H9 (cell line): ENCODE results near the gene TMEM134. TPM values are rescaled to one million over a fixed set of nuclear protein-coding genes. Genes with fewer than 3 reads are reported as not detected.

Source experiments
- DNase-seq: peaks from one replicate; pipeline ENCODE4 v3.0.0-alpha.2; 2017
- H2AFZ ChIP-seq: one replicate; pipeline ENCODE4 v1.6.1; 2013; ENCODE audit warnings: mild to moderate bottlenecking, low read length, control low read depth, moderate library complexity
- H2AK5ac ChIP-seq: 2 replicates; pipeline ENCODE4 v1.6.1; 2013; ENCODE audit warnings: low read length, control low read depth, mixed read lengths; ENCODE audit not compliant: insufficient read length
- H2BK120ac ChIP-seq: one replicate; pipeline ENCODE4 v1.6.1; 2013; ENCODE audit warnings: low read depth, mild to moderate bottlenecking, low read length, control low read depth, inconsistent platforms; ENCODE audit not compliant: poor library complexity, severe bottlenecking
- H2BK12ac ChIP-seq: 2 replicates; pipeline ENCODE4 v1.6.1; 2013; ENCODE audit warnings: low read length, control low read depth, mixed read lengths, low read depth; ENCODE audit not compliant: insufficient read length
- H2BK15ac ChIP-seq: 2 replicates; pipeline ENCODE4 v1.6.1; 2013; ENCODE audit warnings: low read depth, low read length, control low read depth
- H2BK20ac ChIP-seq: one replicate; pipeline ENCODE4 v1.6.1; 2013; ENCODE audit warnings: low read depth, mild to moderate bottlenecking, low read length, control low read depth, inconsistent platforms; ENCODE audit not compliant: poor library complexity, severe bottlenecking
- H2BK5ac ChIP-seq: 2 replicates; pipeline ENCODE4 v1.6.1; 2013; ENCODE audit warnings: low read length, control low read depth, mixed read lengths; ENCODE audit not compliant: insufficient read length
- H3K14ac ChIP-seq: 2 replicates; pipeline ENCODE4 v1.6.1; 2013; ENCODE audit warnings: low read length, control low read depth; ENCODE audit not compliant: insufficient read depth
- H3K18ac ChIP-seq: 2 replicates; pipeline ENCODE4 v1.6.1; 2013; ENCODE audit warnings: low read depth, mild to moderate bottlenecking, mixed read lengths, low read length, control low read depth; ENCODE audit not compliant: insufficient read length
- H3K23ac ChIP-seq: 2 replicates; pipeline ENCODE4 v1.6.1; 2013; ENCODE audit warnings: low read length, control low read depth, mixed read lengths, low read depth; ENCODE audit not compliant: insufficient read length
- H3K23me2 ChIP-seq: 2 replicates; pipeline ENCODE4 v1.6.1; 2013; ENCODE audit warnings: low read depth, mild to moderate bottlenecking, mixed read lengths, low read length, control low read depth; ENCODE audit not compliant: insufficient read length, poor library complexity, severe bottlenecking
- H3K27ac ChIP-seq: 2 replicates; pipeline ENCODE4 v1.5.1; 2013; ENCODE audit warnings: low read length, control low read depth, mixed read lengths, low read depth; ENCODE audit not compliant: insufficient read length
- H3K27me3 ChIP-seq: 2 replicates; pipeline ENCODE4 v1.6.1; 2013; ENCODE audit warnings: low read length, control low read depth, inconsistent platforms; ENCODE audit not compliant: insufficient read depth
- H3K4ac ChIP-seq: 2 replicates; pipeline ENCODE4 v1.6.1; 2013; ENCODE audit warnings: low read depth, mild to moderate bottlenecking, control low read depth, inconsistent platforms, low read length, moderate library complexity
- H3K4me1 ChIP-seq: 2 replicates; pipeline ENCODE4 v1.6.1; 2013; ENCODE audit warnings: low read length, control low read depth, inconsistent platforms; ENCODE audit not compliant: insufficient read depth
- H3K4me2 ChIP-seq: 2 replicates; pipeline ENCODE4 v1.6.1; 2013; ENCODE audit warnings: low read length, control low read depth, mixed read lengths; ENCODE audit not compliant: insufficient read length, insufficient read depth
- H3K56ac ChIP-seq: 2 replicates; pipeline ENCODE4 v1.6.1; 2013; ENCODE audit warnings: low read depth, mild to moderate bottlenecking, mixed read lengths, low read length, control low read depth; ENCODE audit not compliant: insufficient read length
- H3K79me1 ChIP-seq: 2 replicates; pipeline ENCODE4 v1.6.1; 2013; ENCODE audit warnings: low read depth, mild to moderate bottlenecking, moderate library complexity, low read length, control low read depth, inconsistent platforms; ENCODE audit not compliant: insufficient read depth, poor library complexity, severe bottlenecking
- H3K79me2 ChIP-seq: 2 replicates; pipeline ENCODE4 v1.6.1; 2013; ENCODE audit warnings: low read length, control low read depth, inconsistent platforms; ENCODE audit not compliant: insufficient read depth
- H3K9ac ChIP-seq: 2 replicates; pipeline ENCODE4 v1.6.1; 2013; ENCODE audit warnings: low read length, control low read depth, mixed read lengths; ENCODE audit not compliant: insufficient read length; ENCODE audit errors: extremely low read depth
- H3K9me3 ChIP-seq: one replicate; pipeline ENCODE4 v1.6.1; 2013; ENCODE audit warnings: low read depth, low read length, inconsistent platforms; ENCODE audit not compliant: control insufficient read depth
- H3T11ph ChIP-seq: one replicate; pipeline ENCODE4 v1.6.1; 2013; ENCODE audit warnings: mild to moderate bottlenecking, low read length, control low read depth, inconsistent platforms
- H4K20me1 ChIP-seq: one replicate; pipeline ENCODE4 v1.6.1; 2013; ENCODE audit not compliant: control insufficient read depth, insufficient read length, insufficient read depth
- H4K5ac ChIP-seq: 2 replicates; pipeline ENCODE4 v1.6.1; 2013; ENCODE audit warnings: low read depth, mild to moderate bottlenecking, mixed read lengths, low read length, control low read depth; ENCODE audit not compliant: insufficient read length
- H4K8ac ChIP-seq: replicated peaks from 2 replicates; pipeline ENCODE4 v1.6.1; 2013; ENCODE audit warnings: low read length, control low read depth, mixed read lengths, low read depth; ENCODE audit not compliant: insufficient read length
- H4K91ac ChIP-seq: 2 replicates; pipeline ENCODE4 v1.6.1; 2013; ENCODE audit warnings: low read depth, mild to moderate bottlenecking, moderate library complexity, mixed read lengths, low read length, control low read depth; ENCODE audit not compliant: insufficient read length
- H3K27ac Mint-ChIP-seq, 3 experiments: 2 replicates in 2 of 3; 3 replicates in 1 of 3; pipeline ENCODE4 v1.8.0; 2020 to 2021; ENCODE audit warnings: mixed read lengths in 3 of 3, mild to moderate bottlenecking in 1 of 3, moderate library complexity in 1 of 3
- H3K27me3 Mint-ChIP-seq: 2 replicates; pipeline ENCODE4 v1.8.0; 2021; ENCODE audit warnings: low read depth, mild to moderate bottlenecking, moderate library complexity, mixed read lengths
- H3K36me3 Mint-ChIP-seq, 3 experiments: 2 replicates in 2 of 3; 3 replicates in 1 of 3; pipeline ENCODE4 v1.8.0; 2020 to 2021; ENCODE audit warnings: low read depth in 3 of 3, mixed read lengths in 3 of 3; ENCODE audit not compliant: insufficient read depth in 1 of 3
- H3K4me1 Mint-ChIP-seq, 2 experiments: 2 replicates each; pipeline ENCODE4 v1.8.0; 2020; ENCODE audit warnings: mixed read lengths in 2 of 2
- H3K4me3 Mint-ChIP-seq, 2 experiments: 2 replicates in 1 of 2; 3 replicates in 1 of 2; pipeline ENCODE4 v1.8.0; 2020 to 2021; ENCODE audit warnings: mild to moderate bottlenecking in 2 of 2, mixed read lengths in 2 of 2, moderate library complexity in 1 of 2
- H3K9me3 Mint-ChIP-seq, 2 experiments: 2 replicates in 1 of 2; 3 replicates in 1 of 2; pipeline ENCODE4 v1.8.0; 2020; ENCODE audit warnings: mild to moderate bottlenecking in 2 of 2, mixed read lengths in 2 of 2, moderate library complexity in 1 of 2
- CTCF ChIP-seq: fragments of 200-600 bp; sonication (generic); conservative IDR thresholded peaks from 3 replicates; pipeline ENCODE4 v1.8.0; 2021; ENCODE audit warnings: antibody characterized with exemption, mild to moderate bottlenecking
- WGBS: extraction: QIAGEN DNeasy Blood & Tissue Kit; methylation state at CpG from one replicate; pipeline ENCODE4 v1.1.7; 2013; ENCODE audit warnings: missing lambda C conversion rate, low lambda C conversion rate, mixed read lengths; ENCODE audit not compliant: insufficient read length; ENCODE audit errors: extremely low coverage; 5-methylcytosine and 5-hydroxymethylcytosine counted together
- total RNA-seq: library from RNA; stranded (reverse); gene quantifications from 2 replicates; pipeline ENCODE4 v1.2.1, GENCODE V29; 2021

The TMEM134 gene
- total RNA-seq, 1 experiment from 2014 or later = 53.6 TPM

GRCh38 chr11:67417425-67417824 is 51.6 kb downstream of the TMEM134 start:
- no peak overlapping the region for H3K4me3 Mint-ChIP-seq
- peaks cover 35% of the 10 kb centered on the region for H3K27me3 Mint-ChIP-seq
- H3K18ac ChIP-seq = no peak overlapping the region
- no CpG with 5 or more reads among the region's 12 CpGs for WGBS
- no peak for TF ChIP-seq CTCF
- H3K27me3 ChIP-seq = no peaks in the 10 kb centered on the region
- H2AFZ ChIP-seq = no peak overlapping the region
- H3K27ac ChIP-seq = no peak overlapping the region
- peaks cover 18 to 22% of the 10 kb centered on the region in 2 experiments for H3K4me1 Mint-ChIP-seq
- no peak overlapping the region for H3K9ac ChIP-seq
- no peak overlapping the region for H3T11ph ChIP-seq
- H3K79me1 ChIP-seq = no peaks in the 10 kb centered on the region
- H3K4me1 ChIP-seq = no peaks in the 10 kb centered on the region
- H3K9me3 ChIP-seq = no peaks in the 10 kb centered on the region
- no peak overlapping the region for H2AK5ac ChIP-seq
- H2BK5ac ChIP-seq = no peak overlapping the region
- no peak for DNase-seq
- H3K14ac ChIP-seq = no peak overlapping the region
- H4K8ac ChIP-seq = no peak overlapping the region
- no peak overlapping the region for H2BK12ac ChIP-seq
- H3K79me2 ChIP-seq = no peaks in the 10 kb centered on the region
- no peaks in the 10 kb centered on the region for H3K23me2 ChIP-seq
- H4K5ac ChIP-seq = no peak overlapping the region
- no peaks in the 10 kb centered on the region for H4K20me1 ChIP-seq
- no peak overlapping the region for H3K27ac Mint-ChIP-seq
- no peak overlapping the region for H3K23ac ChIP-seq
- no peak overlapping the region for H2BK120ac ChIP-seq
- no peak overlapping the region for H3K56ac ChIP-seq
- H3K9me3 Mint-ChIP-seq = no peaks in the 10 kb centered on the region; a peak in 1 of 5 replicates
- no peak overlapping the region for H3K4ac ChIP-seq
- no peak overlapping the region for H2BK15ac ChIP-seq
- peaks cover 0 to 1% (median 0%) of the 10 kb centered on the region in 3 experiments; a peak in 1 of 7 replicates for H3K36me3 Mint-ChIP-seq
- no peak overlapping the region for H4K91ac ChIP-seq
- H2BK20ac ChIP-seq = no peak overlapping the region
- no peak overlapping the region for H3K4me2 ChIP-seq
